HCT116 (cell line): ENCODE data around the gene JUN. TPM values are rescaled to one million over a fixed set of nuclear protein-coding genes. Genes with fewer than 3 reads are reported as not detected.

Experiments
- ATAC-seq: fragments of 200-7000 bp; cut with Tn5 transposase; 2 replicates; pipeline ENCODE4 v1.9.1; 2020; ENCODE audit warnings: mild to moderate bottlenecking, moderate library complexity
- BruUV-seq: library from RNA; stranded (reverse); fragments of 400-500 nt; replicated peaks from 2 replicates; lab custom pipeline; 2021; lab: Mats Ljungman, UMichigan
- CTCF ChIA-PET: fragments of 300-600 bp; sonication (Branson Sonifier 250); formaldehyde crosslinking; loops from one replicate; lab custom pipeline; 2021; ENCODE audit warnings: antibody characterized with exemption; lab: Charles Lee
- POLR2A ChIA-PET: fragments of 300-600, 350-600 bp; sonication (Branson Sonifier 250); formaldehyde crosslinking; loops from one replicate; lab custom pipeline; 2021; ENCODE audit warnings: antibody characterized with exemption; lab: Charles Lee
- RAD21 ChIA-PET, 2 experiments: fragments of 300-600 bp; sonication (Branson Sonifier 250); formaldehyde crosslinking; loops; one replicate each; lab custom pipeline; 2023; ENCODE audit warnings: low total read pairs in 2 of 2; ENCODE audit not compliant: uncharacterized antibody in 2 of 2, unreplicated experiment in 2 of 2, low non-redundant PET in 1 of 2; lab: Charles Lee
- DNase-seq: peaks from one replicate; pipeline ENCODE4 v3.0.0-alpha.2; 2010; ENCODE audit warnings: low read depth, low spot score
- H2AFZ ChIP-seq: fragments of 200-600 bp; shearing (Covaris generic), sonication (generic); 2 replicates; pipeline ENCODE4 v1.6.1; 2017; ENCODE audit warnings: low read depth, mixed run types, mixed read lengths, antibody characterized with exemption, low read length; ENCODE audit not compliant: poor library complexity, severe bottlenecking
- H3K27ac ChIP-seq: 2 replicates; pipeline ENCODE4 v1.5.1; 2012; ENCODE audit warnings: low read depth, low read length
- H3K27me3 ChIP-seq: fragments of 200-600 bp; sonication (generic); 2 replicates; pipeline ENCODE4 v1.6.1; 2016; ENCODE audit warnings: mixed run types, low read length, mixed read lengths; ENCODE audit not compliant: insufficient read depth
- H3K36me3 ChIP-seq, 2 experiments: fragments of 200-500 bp in 1 of 2; fragments of 200-600 bp in 1 of 2; sonication (Bioruptor generic) in 1 of 2; sonication (generic) in 1 of 2; 2 replicates each; pipeline versions ENCODE4 v1.5.1 to v1.6.1; 2014 to 2016; ENCODE audit warnings: low read length in 2 of 2, inconsistent platforms in 1 of 2, mixed read lengths in 1 of 2, mixed run types in 1 of 2; ENCODE audit not compliant: insufficient read depth in 2 of 2, control insufficient read depth in 1 of 2
- H3K4me1 ChIP-seq, 2 experiments: fragments of 200-600 bp in 1 of 2; sonication (generic) in 1 of 2; 2 replicates each; pipeline versions ENCODE4 v1.5.1 to v1.6.1; 2012 to 2017; ENCODE audit warnings: low read length in 2 of 2, inconsistent platforms in 1 of 2, mild to moderate bottlenecking in 1 of 2, mixed read lengths in 1 of 2, mixed run types in 1 of 2, moderate library complexity in 1 of 2; ENCODE audit not compliant: insufficient read depth in 2 of 2, control insufficient read depth in 1 of 2
- H3K4me2 ChIP-seq: fragments of 200-600 bp; sonication (generic); 2 replicates; pipeline ENCODE4 v1.6.1; 2017; ENCODE audit warnings: mixed run types, low read length, mixed read lengths
- H3K4me3 ChIP-seq, 2 experiments: fragments of 200-600 bp in 1 of 2; sonication (generic) in 1 of 2; replicated peaks in 1 of 2; 2 replicates each; pipeline ENCODE4 v1.5.1; 2011 to 2016; ENCODE audit warnings: low read length in 2 of 2, control low read depth in 1 of 2, low read depth in 1 of 2, mild to moderate bottlenecking in 1 of 2, mixed read lengths in 1 of 2, mixed run types in 1 of 2
- H3K79me2 ChIP-seq: fragments of 200-600 bp; sonication (generic); 2 replicates; pipeline ENCODE4 v1.6.1; 2017; ENCODE audit warnings: mild to moderate bottlenecking, mixed run types, low read length, moderate library complexity, mixed read lengths; ENCODE audit not compliant: insufficient read depth
- H3K9ac ChIP-seq: fragments of 200-600 bp; sonication (generic); 2 replicates; pipeline ENCODE4 v1.6.1; 2016; ENCODE audit warnings: low read length, mixed read lengths
- H3K9me2 ChIP-seq: fragments of 200-600 bp; sonication (generic), shearing (Covaris generic); 2 replicates; pipeline ENCODE4 v1.6.1; 2017; ENCODE audit warnings: mixed run types, mild to moderate bottlenecking, moderate library complexity; ENCODE audit not compliant: insufficient read depth
- H3K9me3 ChIP-seq, 2 experiments: fragments of 200-500 bp in 1 of 2; fragments of 200-600 bp in 1 of 2; sonication (Bioruptor generic) in 1 of 2; sonication (generic) in 1 of 2; 2 replicates each; pipeline ENCODE4 v1.6.1; 2014 to 2017; ENCODE audit warnings: low read length in 2 of 2, mixed read lengths in 2 of 2, inconsistent platforms in 1 of 2, low read depth in 1 of 2, mild to moderate bottlenecking in 1 of 2, mixed run types in 1 of 2, moderate library complexity in 1 of 2; ENCODE audit not compliant: control insufficient read depth in 1 of 2, insufficient read depth in 1 of 2
- H4K20me1 ChIP-seq: fragments of 200-600 bp; sonication (generic), shearing (Covaris generic); 2 replicates; pipeline ENCODE4 v1.6.1; 2017; ENCODE audit warnings: mixed run types, mild to moderate bottlenecking, moderate library complexity; ENCODE audit not compliant: insufficient read depth
- CBX3 ChIP-seq: IDR thresholded peaks from 2 replicates; pipeline ENCODE4 v1.6.1; 2012; ENCODE audit warnings: low read depth
- CEBPB ChIP-seq: IDR thresholded peaks from 2 replicates; pipeline ENCODE4 v1.6.1; 2012; ENCODE audit warnings: low read depth
- EGR1 ChIP-seq: IDR thresholded peaks from 2 replicates; pipeline ENCODE4 v1.6.1; 2012; ENCODE audit warnings: low read depth
- ELF1 ChIP-seq: IDR thresholded peaks from 2 replicates; pipeline ENCODE4 v1.6.1; 2012; ENCODE audit warnings: low read depth, borderline replicate concordance
- EZH2phosphoT487 ChIP-seq: fragments of 200-600 bp; IDR thresholded peaks from 2 replicates; pipeline ENCODE4 v1.6.1; 2018; ENCODE audit warnings: antibody characterized with exemption, borderline replicate concordance
- FOSL1 ChIP-seq: IDR thresholded peaks from 2 replicates; pipeline ENCODE4 v1.6.1; 2012; ENCODE audit warnings: low read depth
- JUND ChIP-seq: IDR thresholded peaks from 2 replicates; pipeline ENCODE4 v1.6.1; 2012
- MAX ChIP-seq: IDR thresholded peaks from 2 replicates; pipeline ENCODE4 v1.6.1; 2012
- POLR2A ChIP-seq: IDR thresholded peaks from 2 replicates; pipeline ENCODE4 v1.7.0; 2011; ENCODE audit warnings: borderline replicate concordance; ENCODE audit not compliant: insufficient read depth, insufficient read length; ENCODE audit errors: extremely low read depth
- POLR2AphosphoS5 ChIP-seq: IDR thresholded peaks from 2 replicates; pipeline ENCODE4 v1.6.1; 2011; ENCODE audit warnings: mild to moderate bottlenecking, low read depth, low read length, moderate library complexity
- RAD21 ChIP-seq: IDR thresholded peaks from 2 replicates; pipeline ENCODE4 v1.6.1; 2012; ENCODE audit warnings: low read depth, mild to moderate bottlenecking
- REST ChIP-seq: IDR thresholded peaks from 2 replicates; pipeline ENCODE4 v1.6.1; 2012; ENCODE audit warnings: low read depth
- SIN3A ChIP-seq: IDR thresholded peaks from 2 replicates; pipeline ENCODE4 v1.6.1; 2012; ENCODE audit warnings: low read depth
- SP1 ChIP-seq: IDR thresholded peaks from 2 replicates; pipeline ENCODE4 v1.6.1; 2012; ENCODE audit warnings: low read depth
- SRF ChIP-seq: IDR thresholded peaks from 2 replicates; pipeline ENCODE4 v1.6.1; 2012; ENCODE audit warnings: low read depth
- TCF7L2 ChIP-seq: IDR thresholded peaks from 2 replicates; pipeline ENCODE4 v1.7.0; 2011; ENCODE audit warnings: borderline replicate concordance, inconsistent platforms; ENCODE audit not compliant: insufficient read depth, insufficient read length; ENCODE audit errors: extremely low read depth
- YY1 ChIP-seq: IDR thresholded peaks from 2 replicates; pipeline ENCODE4 v1.6.1; 2011; ENCODE audit warnings: low read length, low read depth, moderate library complexity, mild to moderate bottlenecking; ENCODE audit not compliant: insufficient replicate concordance; ENCODE audit errors: extremely low read depth
- ZFX ChIP-seq: fragments of 450-650 bp; IDR thresholded peaks from 2 replicates; pipeline ENCODE4 v1.6.1; 2017
- ZNF274 ChIP-seq: fragments of 200-500 bp; sonication (Bioruptor generic); IDR thresholded peaks from 2 replicates; pipeline ENCODE4 v1.6.1; 2014; ENCODE audit warnings: mild to moderate bottlenecking, low read depth, low read length, inconsistent platforms
- intact Hi-C: fragments of 100-400 bp; cut with micrococcal nuclease; formaldehyde crosslinking; loops from 2 replicates; pipeline ENCODE4 v1.10.0; 2022
- total RNA-seq: library from RNA; stranded (reverse); gene quantifications from one replicate; pipeline ENCODE4 v1.2.1, GENCODE V29; 2021; ENCODE audit not compliant: unreplicated experiment

JUN gene
- total RNA-seq, 1 experiment from 2014 or later = 18.7 TPM

- peak overlapping the region; percentile 66 for H3K9ac ChIP-seq
- H3K9me2 ChIP-seq = no peaks in the 10 kb centered on the region
- no peaks in the 10 kb centered on the region for H3K36me3 ChIP-seq
- no peaks in the 10 kb centered on the region for H3K79me2 ChIP-seq
- POLR2A ChIA-PET = interaction anchor here (1.3 kb wide), 1 partner anchor 32 kb away, joined by 4 read pairs; the partner anchor contains the start of gene JUN
- BruUV-seq = no TSS peak
- H3K4me3 ChIP-seq = peak overlapping the region; percentile 53 to 63
- peak overlapping the region; percentile 81 for H3K4me2 ChIP-seq
- intact Hi-C loops = loop anchor here (5.0 to 10.0 kb wide), 2 partner anchors 66 to 479 kb away; partner anchors contain the start of gene FGGY
- peak overlapping the region; percentile 80 for H3K27ac ChIP-seq
- peaks cover 22 to 44% of the 10 kb centered on the region in 2 experiments; a peak in 3 of 4 replicates for H3K4me1 ChIP-seq
- ATAC-seq (peak; percentile 73), DNase-seq (peak; percentile 51)
- peak overlapping the region; percentile 73 for H2AFZ ChIP-seq
- no peaks in the 10 kb centered on the region for H3K27me3 ChIP-seq
- peak; percentile 77 for TF ChIP-seq EGR1
- peak; percentile 82 for TF ChIP-seq TCF7L2
- TF ChIP-seq SIN3A = peak; percentile 65
- TF ChIP-seq CEBPB = peak; percentile 45; the same call in 1 of the 2 replicates
- TF ChIP-seq POLR2AphosphoS5 = peak; percentile 71
- TF ChIP-seq EZH2phosphoT487 = no peak
- 0 out of 2 replicates have a peak, but pooled peaks have one; percentile 29 for TF ChIP-seq FOSL1
- TF ChIP-seq SRF = peak; percentile 45; the same call in 1 of the 2 replicates
- TF ChIP-seq POLR2A = no peak
- peak; percentile 11; the same call in 1 of the 2 replicates for TF ChIP-seq JUND
- TF ChIP-seq CBX3 = peak; percentile 72; the same call in 1 of the 2 replicates
- TF ChIP-seq RAD21 = peak; percentile 54
- peak; percentile 57 for TF ChIP-seq SP1
- no peak for TF ChIP-seq REST
- peak; percentile 16; the same call in 1 of the 2 replicates for TF ChIP-seq ZFX
- TF ChIP-seq YY1 = no peak
- TF ChIP-seq ZNF274 = no peak
- TF ChIP-seq MAX = peak; percentile 62
- peak; percentile 86 for TF ChIP-seq ELF1
- no peaks in the 10 kb centered on the region for H3K9me3 ChIP-seq
- RAD21 ChIA-PET = interaction anchor here in 1 of 2 experiments (0.6 kb wide), 1 partner anchor 81 kb away, joined by 3 read pairs; no protein-coding TSS in a partner anchor
- CTCF ChIA-PET = no interaction called here
- no peaks in the 10 kb centered on the region for H4K20me1 ChIP-seq
Measured at GRCh38 chr1:58816072-58816746, 32.4 kb upstream of the JUN start.
